ENCODE measurements around the gene SHANK3. TPM values are rescaled to one million over a fixed set of nuclear protein-coding genes. Genes with fewer than 3 reads are reported as not detected.

The SHANK3 gene
- total RNA-seq, 1 donor from 2014 or later = 56.6 TPM

GRCh38 chr22:50675553-50676179 is 3.0 kb downstream of the SHANK3 start:
- ATAC-seq (no peak), DNase-seq (ENCODE audit: low spot score) (peak; percentile 31)
- intact Hi-C loops (cut with DNase I) = no loop called here

GRCh38 chr22:50676180-50676636 is 3.6 kb downstream of the SHANK3 start:
- intact Hi-C loops (cut with DNase I) = no loop called here
- no peak for ATAC-seq
- DNase-seq (ENCODE audit: low spot score) = peak; percentile 31

- intact Hi-C loops (cut with DNase I) = no loop called here
- DNase-seq (ENCODE audit: low spot score) (peak; percentile 25), ATAC-seq (no peak)
Observed at GRCh38 chr22:50676661-50677492, 4.3 kb downstream of the SHANK3 start.

GRCh38 chr22:50677493-50678217 is 5.0 kb downstream of the SHANK3 start:
- intact Hi-C loops (cut with DNase I) = no loop called here
- peak; percentile 47 for DNase-seq (ENCODE audit: low spot score)
- no peak for ATAC-seq

GRCh38 chr22:50678218-50678650 is 5.6 kb downstream of the SHANK3 start:
- ATAC-seq (no peak), DNase-seq (ENCODE audit: low spot score) (peak; percentile 53)
- intact Hi-C loops (cut with DNase I) = no loop called here

GRCh38 chr22:50678651-50679521 is 6.3 kb downstream of the SHANK3 start:
- intact Hi-C loops (cut with DNase I) = no loop called here
- DNase-seq (ENCODE audit: low spot score) = peak; percentile 49
- ATAC-seq = no peak

- DNase-seq (ENCODE audit: low spot score) (peak; percentile 32), ATAC-seq (no peak)
- intact Hi-C loops (cut with DNase I) = no loop called here
Observed at GRCh38 chr22:50683086-50683993, 10.7 kb downstream of the SHANK3 start.

- intact Hi-C loops (cut with DNase I) = no loop called here
- ATAC-seq (no peak), DNase-seq (ENCODE audit: low spot score) (no peak)
Observed at GRCh38 chr22:50683994-50684371, 11.4 kb downstream of the SHANK3 start.

GRCh38 chr22:50684501-50684900 is 11.9 kb downstream of the SHANK3 start:
- intact Hi-C loops (cut with DNase I) = no loop called here
- ATAC-seq (no peak), DNase-seq (ENCODE audit: low spot score) (peak; percentile 26)

GRCh38 chr22:50684986-50685385 is 12.4 kb downstream of the SHANK3 start:
- intact Hi-C loops (cut with DNase I) = no loop called here
- ATAC-seq = no peak
- no peak for DNase-seq (ENCODE audit: low spot score)

- intact Hi-C loops (cut with DNase I) = no loop called here
- DNase-seq (ENCODE audit: low spot score) (no peak), ATAC-seq (no peak)
Observed at GRCh38 chr22:50686794-50687193, 14.2 kb downstream of the SHANK3 start.

GRCh38 chr22:50687829-50688228 is 15.2 kb downstream of the SHANK3 start:
- DNase-seq (ENCODE audit: low spot score) = peak; percentile 48
- intact Hi-C loops (cut with DNase I) = no loop called here
- no peak for ATAC-seq

- intact Hi-C loops (cut with DNase I) = no loop called here
- DNase-seq (ENCODE audit: low spot score) (peak; percentile 26), ATAC-seq (no peak)
Observed at GRCh38 chr22:50688448-50688847, 15.8 kb downstream of the SHANK3 start.

GRCh38 chr22:50691521-50691920 is 18.9 kb downstream of the SHANK3 start:
- no peak for ATAC-seq
- DNase-seq (ENCODE audit: low spot score) = peak; percentile 48
- intact Hi-C loops (cut with DNase I) = no loop called here

GRCh38 chr22:50693462-50693861 is 20.8 kb downstream of the SHANK3 start:
- DNase-seq (ENCODE audit: low spot score) (no peak), ATAC-seq (no peak)
- intact Hi-C loops (cut with DNase I) = no loop called here

- ATAC-seq (no peak), DNase-seq (ENCODE audit: low spot score) (no peak)
- intact Hi-C loops (cut with DNase I) = no loop called here
Observed at GRCh38 chr22:50694099-50694605, 21.5 kb downstream of the SHANK3 start.

- intact Hi-C loops (cut with DNase I) = no loop called here
- DNase-seq (ENCODE audit: low spot score) = peak; percentile 51
- no peak for ATAC-seq
Observed at GRCh38 chr22:50694766-50695420, 22.3 kb downstream of the SHANK3 start.
